H9 (cell line): ENCODE measurements around the gene ENOX2. TPM values are rescaled to one million over a fixed set of nuclear protein-coding genes. Genes with fewer than 3 reads are reported as not detected.

Experiments used
- DNase-seq: peaks from one replicate; pipeline ENCODE4 v3.0.0-alpha.2; 2017
- H2AFZ ChIP-seq: one replicate; pipeline ENCODE4 v1.6.1; 2013; ENCODE audit warnings: mild to moderate bottlenecking, low read length, control low read depth, moderate library complexity
- H2AK5ac ChIP-seq: 2 replicates; pipeline ENCODE4 v1.6.1; 2013; ENCODE audit warnings: low read length, control low read depth, mixed read lengths; ENCODE audit not compliant: insufficient read length
- H2BK120ac ChIP-seq: one replicate; pipeline ENCODE4 v1.6.1; 2013; ENCODE audit warnings: low read depth, mild to moderate bottlenecking, low read length, control low read depth, inconsistent platforms; ENCODE audit not compliant: poor library complexity, severe bottlenecking
- H2BK12ac ChIP-seq: 2 replicates; pipeline ENCODE4 v1.6.1; 2013; ENCODE audit warnings: low read length, control low read depth, mixed read lengths, low read depth; ENCODE audit not compliant: insufficient read length
- H2BK15ac ChIP-seq: 2 replicates; pipeline ENCODE4 v1.6.1; 2013; ENCODE audit warnings: low read depth, low read length, control low read depth
- H2BK20ac ChIP-seq: one replicate; pipeline ENCODE4 v1.6.1; 2013; ENCODE audit warnings: low read depth, mild to moderate bottlenecking, low read length, control low read depth, inconsistent platforms; ENCODE audit not compliant: poor library complexity, severe bottlenecking
- H2BK5ac ChIP-seq: 2 replicates; pipeline ENCODE4 v1.6.1; 2013; ENCODE audit warnings: low read length, control low read depth, mixed read lengths; ENCODE audit not compliant: insufficient read length
- H3K14ac ChIP-seq: 2 replicates; pipeline ENCODE4 v1.6.1; 2013; ENCODE audit warnings: low read length, control low read depth; ENCODE audit not compliant: insufficient read depth
- H3K18ac ChIP-seq: 2 replicates; pipeline ENCODE4 v1.6.1; 2013; ENCODE audit warnings: low read depth, mild to moderate bottlenecking, mixed read lengths, low read length, control low read depth; ENCODE audit not compliant: insufficient read length
- H3K23ac ChIP-seq: 2 replicates; pipeline ENCODE4 v1.6.1; 2013; ENCODE audit warnings: low read length, control low read depth, mixed read lengths, low read depth; ENCODE audit not compliant: insufficient read length
- H3K23me2 ChIP-seq: 2 replicates; pipeline ENCODE4 v1.6.1; 2013; ENCODE audit warnings: low read depth, mild to moderate bottlenecking, mixed read lengths, low read length, control low read depth; ENCODE audit not compliant: insufficient read length, poor library complexity, severe bottlenecking
- H3K27ac ChIP-seq: 2 replicates; pipeline ENCODE4 v1.5.1; 2013; ENCODE audit warnings: low read length, control low read depth, mixed read lengths, low read depth; ENCODE audit not compliant: insufficient read length
- H3K27me3 ChIP-seq: 2 replicates; pipeline ENCODE4 v1.6.1; 2013; ENCODE audit warnings: low read length, control low read depth, inconsistent platforms; ENCODE audit not compliant: insufficient read depth
- H3K4ac ChIP-seq: 2 replicates; pipeline ENCODE4 v1.6.1; 2013; ENCODE audit warnings: low read depth, mild to moderate bottlenecking, control low read depth, inconsistent platforms, low read length, moderate library complexity
- H3K4me1 ChIP-seq: 2 replicates; pipeline ENCODE4 v1.6.1; 2013; ENCODE audit warnings: low read length, control low read depth, inconsistent platforms; ENCODE audit not compliant: insufficient read depth
- H3K4me2 ChIP-seq: 2 replicates; pipeline ENCODE4 v1.6.1; 2013; ENCODE audit warnings: low read length, control low read depth, mixed read lengths; ENCODE audit not compliant: insufficient read length, insufficient read depth
- H3K56ac ChIP-seq: 2 replicates; pipeline ENCODE4 v1.6.1; 2013; ENCODE audit warnings: low read depth, mild to moderate bottlenecking, mixed read lengths, low read length, control low read depth; ENCODE audit not compliant: insufficient read length
- H3K79me1 ChIP-seq: 2 replicates; pipeline ENCODE4 v1.6.1; 2013; ENCODE audit warnings: low read depth, mild to moderate bottlenecking, moderate library complexity, low read length, control low read depth, inconsistent platforms; ENCODE audit not compliant: insufficient read depth, poor library complexity, severe bottlenecking
- H3K79me2 ChIP-seq: 2 replicates; pipeline ENCODE4 v1.6.1; 2013; ENCODE audit warnings: low read length, control low read depth, inconsistent platforms; ENCODE audit not compliant: insufficient read depth
- H3K9ac ChIP-seq: 2 replicates; pipeline ENCODE4 v1.6.1; 2013; ENCODE audit warnings: low read length, control low read depth, mixed read lengths; ENCODE audit not compliant: insufficient read length; ENCODE audit errors: extremely low read depth
- H3K9me3 ChIP-seq: one replicate; pipeline ENCODE4 v1.6.1; 2013; ENCODE audit warnings: low read depth, low read length, inconsistent platforms; ENCODE audit not compliant: control insufficient read depth
- H3T11ph ChIP-seq: one replicate; pipeline ENCODE4 v1.6.1; 2013; ENCODE audit warnings: mild to moderate bottlenecking, low read length, control low read depth, inconsistent platforms
- H4K20me1 ChIP-seq: one replicate; pipeline ENCODE4 v1.6.1; 2013; ENCODE audit not compliant: control insufficient read depth, insufficient read length, insufficient read depth
- H4K5ac ChIP-seq: 2 replicates; pipeline ENCODE4 v1.6.1; 2013; ENCODE audit warnings: low read depth, mild to moderate bottlenecking, mixed read lengths, low read length, control low read depth; ENCODE audit not compliant: insufficient read length
- H4K8ac ChIP-seq: replicated peaks from 2 replicates; pipeline ENCODE4 v1.6.1; 2013; ENCODE audit warnings: low read length, control low read depth, mixed read lengths, low read depth; ENCODE audit not compliant: insufficient read length
- H4K91ac ChIP-seq: 2 replicates; pipeline ENCODE4 v1.6.1; 2013; ENCODE audit warnings: low read depth, mild to moderate bottlenecking, moderate library complexity, mixed read lengths, low read length, control low read depth; ENCODE audit not compliant: insufficient read length
- H3K27ac Mint-ChIP-seq, 3 experiments: 2 replicates in 2 of 3; 3 replicates in 1 of 3; pipeline ENCODE4 v1.8.0; 2020 to 2021; ENCODE audit warnings: mixed read lengths in 3 of 3, mild to moderate bottlenecking in 1 of 3, moderate library complexity in 1 of 3
- H3K27me3 Mint-ChIP-seq: 2 replicates; pipeline ENCODE4 v1.8.0; 2021; ENCODE audit warnings: low read depth, mild to moderate bottlenecking, moderate library complexity, mixed read lengths
- H3K36me3 Mint-ChIP-seq, 3 experiments: 2 replicates in 2 of 3; 3 replicates in 1 of 3; pipeline ENCODE4 v1.8.0; 2020 to 2021; ENCODE audit warnings: low read depth in 3 of 3, mixed read lengths in 3 of 3; ENCODE audit not compliant: insufficient read depth in 1 of 3
- H3K4me1 Mint-ChIP-seq, 2 experiments: 2 replicates each; pipeline ENCODE4 v1.8.0; 2020; ENCODE audit warnings: mixed read lengths in 2 of 2
- H3K4me3 Mint-ChIP-seq, 2 experiments: 2 replicates in 1 of 2; 3 replicates in 1 of 2; pipeline ENCODE4 v1.8.0; 2020 to 2021; ENCODE audit warnings: mild to moderate bottlenecking in 2 of 2, mixed read lengths in 2 of 2, moderate library complexity in 1 of 2
- H3K9me3 Mint-ChIP-seq, 2 experiments: 2 replicates in 1 of 2; 3 replicates in 1 of 2; pipeline ENCODE4 v1.8.0; 2020; ENCODE audit warnings: mild to moderate bottlenecking in 2 of 2, mixed read lengths in 2 of 2, moderate library complexity in 1 of 2
- WGBS: extraction: QIAGEN DNeasy Blood & Tissue Kit; methylation state at CpG from one replicate; pipeline ENCODE4 v1.1.7; 2013; ENCODE audit warnings: missing lambda C conversion rate, low lambda C conversion rate, mixed read lengths; ENCODE audit not compliant: insufficient read length; ENCODE audit errors: extremely low coverage; 5-methylcytosine and 5-hydroxymethylcytosine counted together
- total RNA-seq: library from RNA; stranded (reverse); gene quantifications from 2 replicates; pipeline ENCODE4 v1.2.1, GENCODE V29; 2021
- TF ChIP-seq, protein P1 (sequence below): fragments of 200-600 bp; sonication (generic); conservative IDR thresholded peaks from 3 replicates; pipeline ENCODE4 v1.8.0; 2021; ENCODE audit warnings: antibody characterized with exemption, mild to moderate bottlenecking

ENOX2 gene
- total RNA-seq, 1 experiment from 2014 or later, result 17.7 TPM

DNA sequence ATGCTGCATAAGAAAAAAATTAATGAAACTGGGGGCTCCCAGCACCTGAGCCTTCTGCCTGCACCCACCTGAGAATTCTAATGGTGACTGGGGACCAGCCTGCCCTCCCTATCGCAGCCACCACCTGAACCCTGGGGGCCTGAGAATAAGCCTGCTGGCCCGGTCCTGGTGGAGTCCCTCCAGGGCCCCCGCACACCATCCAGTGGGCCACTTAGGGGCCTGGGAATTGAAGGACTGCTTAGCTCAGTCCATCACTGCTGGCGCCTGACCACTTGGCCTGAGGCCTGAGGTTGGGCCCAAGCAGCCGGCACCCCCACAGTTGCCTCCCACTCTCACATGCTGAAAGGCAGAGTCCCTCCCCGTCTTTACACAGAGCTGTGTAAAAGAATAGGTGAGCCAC lies 230.8 kb downstream of the ENOX2 start:
- no peak overlapping the region for H3K56ac ChIP-seq
- Mint-ChIP-seq H3K4me3 (no peak overlapping the region), H3K27ac (no peak overlapping the region), H3K27me3 (no peaks in the 10 kb centered on the region), H3K4me1 (peaks cover 6 to 7% of the 10 kb centered on the region in 2 experiments), H3K36me3 (peaks cover 0 to 10% (median 3%) of the 10 kb centered on the region in 3 experiments; a peak in 3 of 7 replicates), H3K9me3 (peaks cover 0 to 2% of the 10 kb centered on the region in 2 experiments; a peak in 1 of 5 replicates)
- no peaks in the 10 kb centered on the region for H3K9me3 ChIP-seq
- H3K4me2 ChIP-seq, result no peak overlapping the region
- no peak overlapping the region for H3K23ac ChIP-seq
- H3T11ph ChIP-seq, result no peak overlapping the region
- no peaks in the 10 kb centered on the region for H4K20me1 ChIP-seq
- no peak for DNase-seq
- no peak overlapping the region for H2AK5ac ChIP-seq
- H2BK20ac ChIP-seq, result no peak overlapping the region
- H2AFZ ChIP-seq, result no peak overlapping the region
- H3K4ac ChIP-seq, result no peak overlapping the region
- no peaks in the 10 kb centered on the region for H3K79me1 ChIP-seq
- H2BK5ac ChIP-seq, result no peak overlapping the region
- no peak overlapping the region for H4K5ac ChIP-seq
- H2BK15ac ChIP-seq, result no peak overlapping the region
- no peak overlapping the region for H3K14ac ChIP-seq
- H3K4me1 ChIP-seq, result no peaks in the 10 kb centered on the region
- H2BK12ac ChIP-seq, result no peak overlapping the region
- no peaks in the 10 kb centered on the region for H3K23me2 ChIP-seq
- TF ChIP-seq, protein P1, sequence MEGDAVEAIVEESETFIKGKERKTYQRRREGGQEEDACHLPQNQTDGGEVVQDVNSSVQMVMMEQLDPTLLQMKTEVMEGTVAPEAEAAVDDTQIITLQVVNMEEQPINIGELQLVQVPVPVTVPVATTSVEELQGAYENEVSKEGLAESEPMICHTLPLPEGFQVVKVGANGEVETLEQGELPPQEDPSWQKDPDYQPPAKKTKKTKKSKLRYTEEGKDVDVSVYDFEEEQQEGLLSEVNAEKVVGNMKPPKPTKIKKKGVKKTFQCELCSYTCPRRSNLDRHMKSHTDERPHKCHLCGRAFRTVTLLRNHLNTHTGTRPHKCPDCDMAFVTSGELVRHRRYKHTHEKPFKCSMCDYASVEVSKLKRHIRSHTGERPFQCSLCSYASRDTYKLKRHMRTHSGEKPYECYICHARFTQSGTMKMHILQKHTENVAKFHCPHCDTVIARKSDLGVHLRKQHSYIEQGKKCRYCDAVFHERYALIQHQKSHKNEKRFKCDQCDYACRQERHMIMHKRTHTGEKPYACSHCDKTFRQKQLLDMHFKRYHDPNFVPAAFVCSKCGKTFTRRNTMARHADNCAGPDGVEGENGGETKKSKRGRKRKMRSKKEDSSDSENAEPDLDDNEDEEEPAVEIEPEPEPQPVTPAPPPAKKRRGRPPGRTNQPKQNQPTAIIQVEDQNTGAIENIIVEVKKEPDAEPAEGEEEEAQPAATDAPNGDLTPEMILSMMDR, result no peak
- H4K91ac ChIP-seq, result no peak overlapping the region
- no peak overlapping the region for H3K27ac ChIP-seq
- no peak overlapping the region for H2BK120ac ChIP-seq
- H4K8ac ChIP-seq, result no peak overlapping the region
- H3K27me3 ChIP-seq, result no peaks in the 10 kb centered on the region
- H3K18ac ChIP-seq, result no peak overlapping the region
- no CpG with 5 or more reads among the region's 6 CpGs for WGBS
- H3K9ac ChIP-seq, result no peak overlapping the region
- H3K79me2 ChIP-seq, result no peaks in the 10 kb centered on the region
